DND-41 (cell line): ENCODE data around the gene CERS2.

Source experiments
- ATAC-seq: fragments of 200-7000 bp; cut with Tn5 transposase; 3 replicates; pipeline ENCODE4 v1.9.1; 2021; ENCODE audit warnings: low read depth; ENCODE audit not compliant: insufficient read depth
- DNase-seq: peaks from one replicate; pipeline ENCODE4 v3.0.0-alpha.2; 2020
- H2AFZ ChIP-seq: 2 replicates; pipeline ENCODE4 v1.6.0; 2012; ENCODE audit warnings: low read depth, low read length
- H3K27ac ChIP-seq: 2 replicates; pipeline ENCODE4 v1.5.1; 2012; ENCODE audit warnings: low read length, inconsistent platforms
- H3K27me3 ChIP-seq: fragments of 200-600 bp; sonication (generic); 2 replicates; pipeline ENCODE4 v1.6.0; 2012; ENCODE audit warnings: low read length, mild to moderate bottlenecking, inconsistent platforms; ENCODE audit not compliant: insufficient read depth, poor library complexity
- H3K36me3 ChIP-seq: 2 replicates; pipeline ENCODE4 v1.5.1; 2012; ENCODE audit warnings: low read length, inconsistent platforms; ENCODE audit not compliant: insufficient read depth
- H3K4me1 ChIP-seq: 2 replicates; pipeline ENCODE4 v1.5.1; 2012; ENCODE audit warnings: mild to moderate bottlenecking, low read length; ENCODE audit not compliant: insufficient read depth
- H3K4me2 ChIP-seq: 2 replicates; pipeline ENCODE4 v1.6.0; 2012; ENCODE audit warnings: mild to moderate bottlenecking, moderate library complexity, low read length, inconsistent platforms; ENCODE audit not compliant: insufficient read depth
- H3K4me3 ChIP-seq, 2 experiments: fragments of 200-600 bp in 1 of 2; shearing (Covaris generic) in 1 of 2; 2 replicates each; pipeline ENCODE4 v1.5.1; 2012 to 2016; ENCODE audit warnings: inconsistent platforms in 2 of 2, low read length in 2 of 2, mild to moderate bottlenecking in 2 of 2, low read depth in 1 of 2, moderate library complexity in 1 of 2
- H3K79me2 ChIP-seq: 2 replicates; pipeline ENCODE4 v1.6.0; 2012; ENCODE audit warnings: low read length, inconsistent platforms; ENCODE audit not compliant: insufficient read depth
- H3K9ac ChIP-seq: 2 replicates; pipeline ENCODE4 v1.6.0; 2012; ENCODE audit warnings: low read depth, mild to moderate bottlenecking, inconsistent platforms, low read length, moderate library complexity
- H3K9me3 ChIP-seq: 2 replicates; pipeline ENCODE4 v1.5.1; 2012; ENCODE audit warnings: low read length, moderate library complexity, mild to moderate bottlenecking, inconsistent platforms; ENCODE audit not compliant: insufficient read depth, severe bottlenecking
- H4K20me1 ChIP-seq: 2 replicates; pipeline ENCODE4 v1.6.0; 2012; ENCODE audit warnings: low read length; ENCODE audit not compliant: insufficient read depth
- EZH2 ChIP-seq: IDR thresholded peaks from 3 replicates; pipeline ENCODE4 v1.6.1; 2012; ENCODE audit warnings: borderline replicate concordance, low read depth, mild to moderate bottlenecking, moderate library complexity, low read length, inconsistent platforms; ENCODE audit not compliant: severe bottlenecking
- TF ChIP-seq, protein P1 (sequence below): IDR thresholded peaks from 2 replicates; pipeline ENCODE4 v1.5.1; 2012; ENCODE audit warnings: borderline replicate concordance, low read length, moderate library complexity, mild to moderate bottlenecking; ENCODE audit not compliant: poor library complexity, severe bottlenecking; ENCODE audit errors: extremely low read depth

Gene CERS2

DNA sequence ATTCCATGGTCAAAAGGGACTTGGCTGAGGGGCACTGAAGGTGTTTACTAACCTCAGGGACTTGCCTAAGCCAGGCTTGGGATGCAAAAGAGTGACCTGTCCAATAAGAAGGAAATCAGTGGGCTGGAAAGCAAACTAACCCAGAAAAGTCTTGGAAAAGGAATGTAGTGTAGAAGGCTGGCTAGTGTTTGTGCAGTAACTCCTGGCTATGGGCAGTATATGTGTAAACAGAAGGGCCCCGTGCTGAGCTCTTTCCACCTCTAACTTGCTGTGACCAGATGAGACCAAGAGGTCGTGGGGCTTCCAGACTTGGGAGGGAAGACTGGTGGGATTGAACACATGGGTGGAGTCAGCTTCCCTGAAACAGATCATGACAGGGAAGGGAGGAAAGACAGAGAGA lies 28.0 kb upstream of the CERS2 start:
- Histone ChIP-seq H4K20me1 (no peaks in the 10 kb centered on the region), H3K79me2 (no peaks in the 10 kb centered on the region), H3K4me1 (peaks cover 48% of the 10 kb centered on the region), H3K4me3 (no peak overlapping the region), H3K9me3 (no peaks in the 10 kb centered on the region), H3K9ac (0 out of 2 replicates have a peak overlapping the region, but pooled peaks have one; percentile 8), H3K36me3 (no peaks in the 10 kb centered on the region; the same call in 1 of the 2 replicates), H3K27ac (0 out of 2 replicates have a peak overlapping the region, but pooled peaks have one; percentile 4), H3K4me2 (peak overlapping the region; percentile 26), H2AFZ (no peak overlapping the region), H3K27me3 (no peaks in the 10 kb centered on the region)
- no peak for TF ChIP-seq EZH2
- TF ChIP-seq, protein P1, sequence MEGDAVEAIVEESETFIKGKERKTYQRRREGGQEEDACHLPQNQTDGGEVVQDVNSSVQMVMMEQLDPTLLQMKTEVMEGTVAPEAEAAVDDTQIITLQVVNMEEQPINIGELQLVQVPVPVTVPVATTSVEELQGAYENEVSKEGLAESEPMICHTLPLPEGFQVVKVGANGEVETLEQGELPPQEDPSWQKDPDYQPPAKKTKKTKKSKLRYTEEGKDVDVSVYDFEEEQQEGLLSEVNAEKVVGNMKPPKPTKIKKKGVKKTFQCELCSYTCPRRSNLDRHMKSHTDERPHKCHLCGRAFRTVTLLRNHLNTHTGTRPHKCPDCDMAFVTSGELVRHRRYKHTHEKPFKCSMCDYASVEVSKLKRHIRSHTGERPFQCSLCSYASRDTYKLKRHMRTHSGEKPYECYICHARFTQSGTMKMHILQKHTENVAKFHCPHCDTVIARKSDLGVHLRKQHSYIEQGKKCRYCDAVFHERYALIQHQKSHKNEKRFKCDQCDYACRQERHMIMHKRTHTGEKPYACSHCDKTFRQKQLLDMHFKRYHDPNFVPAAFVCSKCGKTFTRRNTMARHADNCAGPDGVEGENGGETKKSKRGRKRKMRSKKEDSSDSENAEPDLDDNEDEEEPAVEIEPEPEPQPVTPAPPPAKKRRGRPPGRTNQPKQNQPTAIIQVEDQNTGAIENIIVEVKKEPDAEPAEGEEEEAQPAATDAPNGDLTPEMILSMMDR: no peak
- no peak for ATAC-seq
- no peak for DNase-seq

DNA sequence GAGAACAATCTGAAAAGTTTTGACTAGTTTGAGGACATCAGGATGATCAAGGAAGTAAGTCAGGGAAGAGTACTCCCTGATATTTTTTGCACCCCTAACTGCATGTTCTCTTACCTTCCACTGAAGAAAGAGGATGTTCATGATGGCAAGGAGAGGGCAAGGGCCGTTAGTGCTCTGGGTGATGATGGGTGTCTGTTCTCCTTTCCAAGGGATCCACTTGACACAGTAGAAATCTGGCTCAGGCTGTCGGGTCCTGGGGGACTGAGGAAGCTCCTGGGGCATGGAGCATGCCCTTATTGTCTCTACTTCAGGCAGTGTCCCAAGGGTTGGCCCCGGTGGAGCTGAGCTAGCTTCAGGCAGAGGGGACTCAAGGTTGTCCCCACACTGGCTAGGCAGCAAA lies 27.4 kb upstream of the CERS2 start:
- H3K4me1 ChIP-seq: peaks cover 43% of the 10 kb centered on the region
- no peaks in the 10 kb centered on the region for H3K27me3 ChIP-seq
- DNase-seq (no peak), ATAC-seq (no peak)
- no peaks in the 10 kb centered on the region for H3K79me2 ChIP-seq
- no peak overlapping the region for H3K4me3 ChIP-seq
- TF ChIP-seq, protein P1: no peak
- no peak for TF ChIP-seq EZH2
- H3K27ac ChIP-seq: no peak overlapping the region
- H3K36me3 ChIP-seq: no peaks in the 10 kb centered on the region; the same call in 1 of the 2 replicates
- no peaks in the 10 kb centered on the region for H4K20me1 ChIP-seq
- H2AFZ ChIP-seq: no peak overlapping the region
- no peak overlapping the region for H3K9ac ChIP-seq
- no peaks in the 10 kb centered on the region for H3K9me3 ChIP-seq
- no peak overlapping the region for H3K4me2 ChIP-seq

DNA sequence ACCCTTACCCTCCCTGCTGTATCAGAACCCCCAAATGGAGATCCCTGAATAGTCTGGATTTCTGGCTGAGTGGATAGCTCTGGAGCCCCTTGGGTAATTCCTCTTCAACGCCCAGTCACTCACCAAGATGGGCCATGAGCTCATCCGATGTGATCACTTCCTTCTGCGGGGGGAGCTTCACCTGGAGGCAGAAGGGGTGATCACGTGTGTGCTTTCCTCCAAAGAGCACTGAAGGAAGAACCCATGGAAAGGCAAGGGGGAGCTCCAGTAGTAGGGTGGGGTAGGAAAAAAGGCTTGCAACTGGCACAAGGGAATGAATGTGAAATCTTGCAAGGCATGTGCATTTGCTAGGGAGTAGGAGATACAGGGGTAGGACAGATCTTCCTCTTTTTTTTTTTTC lies 27.0 kb upstream of the CERS2 start:
- H3K36me3 ChIP-seq: no peaks in the 10 kb centered on the region; the same call in 1 of the 2 replicates
- no peak overlapping the region for H3K4me2 ChIP-seq
- TF ChIP-seq, protein P1: no peak
- TF ChIP-seq EZH2: no peak
- no peak overlapping the region for H3K4me3 ChIP-seq
- H3K9me3 ChIP-seq: no peaks in the 10 kb centered on the region
- H3K9ac ChIP-seq: no peak overlapping the region
- no peaks in the 10 kb centered on the region for H3K27me3 ChIP-seq
- peaks cover 38% of the 10 kb centered on the region for H3K4me1 ChIP-seq
- ATAC-seq: no peak
- H3K27ac ChIP-seq: no peak overlapping the region
- H3K79me2 ChIP-seq: no peaks in the 10 kb centered on the region
- H2AFZ ChIP-seq: no peak overlapping the region
- no peaks in the 10 kb centered on the region for H4K20me1 ChIP-seq
- no peak for DNase-seq

DNA sequence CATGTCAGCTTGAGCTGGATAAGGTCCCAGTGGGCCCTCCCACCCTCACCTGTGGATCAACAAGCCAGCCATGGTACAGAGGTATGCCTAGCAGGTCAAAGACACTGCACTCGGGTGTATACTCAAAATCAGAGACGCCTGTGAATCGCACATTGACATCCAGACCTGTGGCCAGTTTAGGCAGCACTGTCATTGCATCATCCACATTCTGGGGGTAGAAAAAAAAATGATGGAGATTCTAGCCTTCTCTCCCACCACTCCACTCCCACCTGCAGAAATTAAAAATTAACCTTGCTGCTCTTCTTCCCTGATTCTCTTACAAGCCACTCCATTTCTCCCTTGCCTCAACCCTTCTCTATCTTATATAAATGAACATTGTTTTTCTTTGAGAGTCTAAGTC lies 25.8 kb upstream of the CERS2 start:
- no peak overlapping the region for H3K27ac ChIP-seq
- H3K4me1 ChIP-seq: peaks cover 33% of the 10 kb centered on the region
- H3K4me2 ChIP-seq: no peak overlapping the region
- H4K20me1 ChIP-seq: no peaks in the 10 kb centered on the region
- TF ChIP-seq, protein P1: no peak
- TF ChIP-seq EZH2: no peak
- DNase-seq (no peak), ATAC-seq (no peak)
- H3K9ac ChIP-seq: no peak overlapping the region
- no peaks in the 10 kb centered on the region for H3K27me3 ChIP-seq
- no peak overlapping the region for H2AFZ ChIP-seq
- H3K4me3 ChIP-seq: no peak overlapping the region
- H3K36me3 ChIP-seq: no peaks in the 10 kb centered on the region; the same call in 1 of the 2 replicates
- H3K9me3 ChIP-seq: no peaks in the 10 kb centered on the region
- no peaks in the 10 kb centered on the region for H3K79me2 ChIP-seq
